HL-60 (cell line): ENCODE results near the gene SALL1.

Experiments
- CTCF ChIP-seq: IDR thresholded peaks from one replicate; pipeline ENCODE4 v1.5.1; 2011; ENCODE audit warnings: low read length, control low read depth, inconsistent platforms; ENCODE audit not compliant: insufficient read depth
- POLR2AphosphoS5 ChIP-seq: IDR thresholded peaks from 2 replicates; pipeline ENCODE4 v1.6.1; 2012; ENCODE audit warnings: low read depth
- REST ChIP-seq: IDR thresholded peaks from 2 replicates; pipeline ENCODE4 v1.6.1; 2012; ENCODE audit warnings: low read depth; ENCODE audit not compliant: insufficient replicate concordance
- SPI1 ChIP-seq: IDR thresholded peaks from 2 replicates; pipeline ENCODE4 v1.6.1; 2012; ENCODE audit warnings: low read depth, mild to moderate bottlenecking, borderline replicate concordance

GRCh38 chr16:51109173-51109572 is 41.9 kb downstream of the SALL1 start:
- TF ChIP-seq POLR2AphosphoS5 (no peak), CTCF (no peak), SPI1 (no peak), REST (no peak)
